GM06990 (cell line): ENCODE measurements around the gene VGF.

Experiments
- DNase-seq: peaks from one replicate; pipeline ENCODE4 v3.0.0-alpha.2; 2011; ENCODE audit not compliant: insufficient read length; ENCODE audit errors: extremely low read depth
- H3K27me3 ChIP-seq: replicated peaks from 2 replicates; pipeline ENCODE4 v1.6.0; 2011; ENCODE audit warnings: low read length; ENCODE audit not compliant: control insufficient read depth, insufficient read depth
- H3K36me3 ChIP-seq: 2 replicates; pipeline ENCODE4 v1.5.1; 2011; ENCODE audit warnings: low read length; ENCODE audit not compliant: control insufficient read depth, insufficient read depth
- H3K4me3 ChIP-seq: replicated peaks from 2 replicates; pipeline ENCODE4 v1.5.1; 2011; ENCODE audit warnings: low read depth, mild to moderate bottlenecking, control low read depth, low read length
- CTCF ChIP-seq: IDR thresholded peaks from 2 replicates; pipeline ENCODE4 v1.5.1; 2011; ENCODE audit warnings: low read length, control low read depth, mild to moderate bottlenecking, inconsistent platforms; ENCODE audit not compliant: insufficient read depth, poor library complexity, severe bottlenecking

Gene VGF

GRCh38 chr7:101165958-101166647, 734 bp upstream of the VGF start:
- Histone ChIP-seq H3K36me3 (no peaks in the 10 kb centered on the region), H3K27me3 (no peaks in the 10 kb centered on the region; the same call in none of the 2 replicates), H3K4me3 (peak overlapping the region; percentile 45)
- TF ChIP-seq CTCF: no peak
- DNase-seq: no peak

GRCh38 chr7:101164071-101164840, 1.1 kb downstream of the VGF start:
- TF ChIP-seq CTCF: no peak
- peak; percentile 37 for DNase-seq
- Histone ChIP-seq H3K27me3 (no peaks in the 10 kb centered on the region; the same call in none of the 2 replicates), H3K36me3 (peaks cover 1% of the 10 kb centered on the region), H3K4me3 (peak overlapping the region; percentile 58; the same call in 1 of the 2 replicates)

- peak overlapping the region; percentile 58 for H3K4me3 ChIP-seq
- H3K27me3 ChIP-seq: no peaks in the 10 kb centered on the region; the same call in none of the 2 replicates
- H3K36me3 ChIP-seq: peaks cover 3% of the 10 kb centered on the region
- peak; percentile 61 for DNase-seq
- TF ChIP-seq CTCF: no peak
These were observed 1.9 kb downstream of the VGF start for GRCh38 chr7:101163279-101164070.

GRCh38 chr7:101162551-101163278, 2.7 kb downstream of the VGF start:
- no peak for TF ChIP-seq CTCF
- peak; percentile 65 for DNase-seq
- Histone ChIP-seq H3K36me3 (peaks cover 3% of the 10 kb centered on the region), H3K4me3 (peak overlapping the region; percentile 55), H3K27me3 (no peaks in the 10 kb centered on the region; the same call in none of the 2 replicates)
